Epithelial cell of proximal tubule (primary cell): ENCODE results near the gene MCRIP2. TPM values are rescaled to one million over a fixed set of nuclear protein-coding genes. Genes with fewer than 3 reads are reported as not detected.
"Not testable (repeated sequence)": the region's sequence is repeated elsewhere in the genome, so short reads cannot be mapped to it uniquely, and the experiment has no call there.

Experiments
- DNase-seq: peaks from one replicate; pipeline ENCODE4 v3.0.0-alpha.2; 2011; ENCODE audit warnings: low read depth
- H3K4me3 ChIP-seq: 2 replicates; pipeline ENCODE4 v1.5.1; 2011; ENCODE audit warnings: low read depth, mild to moderate bottlenecking, low read length
- total RNA-seq: library from RNA; depleted of rRNA; stranded (reverse); fragments of >200 nt; gene quantifications from 2 replicates; pipeline ENCODE4 v1.2.3, GENCODE V29; 2015
- TF ChIP-seq, protein P1 (sequence below): conservative IDR thresholded peaks from 2 replicates; pipeline ENCODE4 v1.5.1; 2012; ENCODE audit warnings: low read depth, mild to moderate bottlenecking, low read length

The MCRIP2 gene
- total RNA-seq, 1 donor from 2014 or later: 70.3 TPM

DNA sequence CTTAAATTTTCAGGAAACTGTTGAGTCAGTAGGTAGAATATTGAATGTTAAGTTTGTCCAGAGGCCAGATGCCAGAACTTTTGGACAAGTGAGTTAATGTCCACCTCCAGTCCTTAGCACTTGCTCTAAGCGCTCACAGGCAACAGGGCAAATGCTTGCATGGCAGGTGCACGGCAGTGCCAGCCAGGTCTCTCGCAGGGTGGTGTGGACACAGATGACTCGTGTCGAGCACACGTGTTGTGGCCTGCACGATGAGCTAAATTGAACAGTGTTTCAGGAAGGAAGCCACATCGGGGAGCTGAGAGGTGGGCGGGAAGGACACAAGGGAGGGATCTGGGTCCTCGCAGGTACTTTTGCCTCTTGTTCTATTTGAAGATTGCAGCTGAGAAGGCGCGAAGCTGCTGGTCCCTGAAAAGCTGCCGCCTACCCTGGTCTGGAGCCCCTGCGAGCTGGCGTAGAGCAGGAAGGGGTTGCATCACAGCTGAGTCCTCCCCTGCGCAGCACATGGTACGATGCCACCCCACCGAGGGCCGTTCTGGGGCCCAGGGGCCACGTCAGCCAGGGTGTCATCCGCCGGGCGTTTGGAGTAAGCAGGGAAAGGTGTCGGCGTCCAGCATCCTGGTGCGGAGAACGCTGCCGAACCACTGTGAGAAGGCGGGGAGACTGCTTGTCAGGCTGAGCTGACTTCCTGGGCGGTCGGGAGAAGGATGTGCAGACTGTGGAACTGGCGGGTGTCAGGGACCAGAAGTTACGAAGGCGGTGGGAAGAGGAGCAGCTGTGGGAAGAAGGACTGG is 45.5 kb upstream of the MCRIP2 start:
- TF ChIP-seq, protein P1, sequence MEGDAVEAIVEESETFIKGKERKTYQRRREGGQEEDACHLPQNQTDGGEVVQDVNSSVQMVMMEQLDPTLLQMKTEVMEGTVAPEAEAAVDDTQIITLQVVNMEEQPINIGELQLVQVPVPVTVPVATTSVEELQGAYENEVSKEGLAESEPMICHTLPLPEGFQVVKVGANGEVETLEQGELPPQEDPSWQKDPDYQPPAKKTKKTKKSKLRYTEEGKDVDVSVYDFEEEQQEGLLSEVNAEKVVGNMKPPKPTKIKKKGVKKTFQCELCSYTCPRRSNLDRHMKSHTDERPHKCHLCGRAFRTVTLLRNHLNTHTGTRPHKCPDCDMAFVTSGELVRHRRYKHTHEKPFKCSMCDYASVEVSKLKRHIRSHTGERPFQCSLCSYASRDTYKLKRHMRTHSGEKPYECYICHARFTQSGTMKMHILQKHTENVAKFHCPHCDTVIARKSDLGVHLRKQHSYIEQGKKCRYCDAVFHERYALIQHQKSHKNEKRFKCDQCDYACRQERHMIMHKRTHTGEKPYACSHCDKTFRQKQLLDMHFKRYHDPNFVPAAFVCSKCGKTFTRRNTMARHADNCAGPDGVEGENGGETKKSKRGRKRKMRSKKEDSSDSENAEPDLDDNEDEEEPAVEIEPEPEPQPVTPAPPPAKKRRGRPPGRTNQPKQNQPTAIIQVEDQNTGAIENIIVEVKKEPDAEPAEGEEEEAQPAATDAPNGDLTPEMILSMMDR: no peak
- no peak overlapping the region for H3K4me3 ChIP-seq
- no peak for DNase-seq

DNA sequence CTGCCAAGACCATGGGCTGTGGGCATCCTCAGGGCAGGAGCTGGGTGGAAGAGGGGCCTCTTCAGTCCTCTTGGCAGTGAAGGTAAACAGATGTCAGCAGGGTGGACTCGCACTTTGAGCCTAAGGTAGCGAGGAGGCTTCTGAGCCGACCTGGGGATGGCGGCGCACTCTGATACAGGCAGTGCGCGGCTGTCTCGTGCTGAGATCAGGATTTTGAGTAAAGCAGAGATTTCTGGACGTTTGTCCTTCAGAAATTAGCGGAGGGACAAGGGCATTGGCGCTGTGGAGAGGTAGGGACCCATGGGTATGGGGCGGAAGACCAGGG is 44.9 kb upstream of the MCRIP2 start:
- H3K4me3 ChIP-seq: no peak overlapping the region
- DNase-seq: no peak
- TF ChIP-seq, protein P1: no peak

DNA sequence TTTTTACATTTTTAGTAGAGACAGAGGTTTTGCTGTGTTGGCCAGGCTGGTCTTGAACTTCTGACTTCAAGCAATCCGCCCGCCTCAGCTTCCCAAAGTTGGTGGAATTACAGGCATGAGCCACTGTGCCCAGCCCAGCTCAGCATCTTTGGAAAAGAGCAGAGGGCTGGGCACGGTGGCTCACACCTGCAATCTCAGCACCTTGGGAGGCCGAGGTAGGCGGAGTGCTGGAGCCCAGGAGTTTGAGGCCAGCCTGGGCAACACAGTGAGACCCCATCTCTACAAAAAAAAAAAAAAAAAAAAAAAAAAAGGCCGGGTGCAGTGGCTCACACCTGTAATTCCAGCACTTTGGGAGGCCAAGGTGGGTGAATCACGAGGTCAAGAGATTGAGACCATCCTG is 44.0 kb upstream of the MCRIP2 start:
- DNase-seq: not testable (repeated sequence)

DNA sequence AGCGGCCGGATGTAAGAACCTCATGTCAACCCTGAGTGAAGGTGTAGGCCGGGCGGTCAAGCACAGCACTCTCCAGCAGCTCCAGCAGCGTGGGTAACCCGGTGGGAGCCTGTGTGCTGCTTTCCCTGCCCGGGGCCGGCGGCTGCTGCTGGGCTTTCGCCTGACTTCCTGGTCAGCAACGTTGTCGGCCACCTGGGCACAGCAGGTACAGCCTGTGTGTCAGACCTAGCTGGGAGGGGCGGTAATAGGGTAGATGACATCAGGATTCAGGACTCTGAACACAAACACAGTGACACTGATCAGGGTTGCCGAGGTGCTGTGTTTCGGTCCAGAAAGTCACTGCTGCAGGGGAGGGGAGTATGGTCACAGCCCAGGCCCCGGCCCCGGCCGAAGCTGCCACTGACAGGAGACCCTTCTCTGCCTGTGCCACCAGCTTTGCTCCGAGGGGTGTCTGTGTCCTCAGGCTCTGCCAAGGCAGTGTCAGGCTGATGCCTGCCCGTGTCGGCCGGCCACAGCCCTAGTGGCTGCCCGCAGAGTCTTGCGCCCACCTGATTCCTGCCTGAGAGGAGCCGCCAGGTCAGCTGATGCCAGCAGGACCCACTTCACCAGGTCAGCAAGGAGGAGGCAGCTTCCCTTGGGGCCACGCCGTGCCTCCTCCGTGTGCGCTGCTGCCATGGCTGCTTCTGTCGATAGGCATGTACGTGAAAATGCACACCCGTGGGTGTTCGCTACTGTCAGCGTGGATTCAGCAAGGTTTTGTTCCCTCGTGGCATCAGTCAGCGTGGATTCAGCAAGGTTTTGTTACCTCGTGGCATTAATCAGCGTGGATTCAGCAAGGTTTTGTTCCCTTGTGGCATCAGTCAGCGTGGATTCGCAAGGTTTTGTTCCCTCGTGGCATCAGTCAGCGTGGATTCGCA is 42.5 kb upstream of the MCRIP2 start:
- TF ChIP-seq, protein P1: no peak
- H3K4me3 ChIP-seq: no peak overlapping the region
- DNase-seq: no peak

More for the DNA sequence above, 44.0 kb upstream of the MCRIP2 start:
- H3K4me3 ChIP-seq: not testable (repeated sequence)

DNA sequence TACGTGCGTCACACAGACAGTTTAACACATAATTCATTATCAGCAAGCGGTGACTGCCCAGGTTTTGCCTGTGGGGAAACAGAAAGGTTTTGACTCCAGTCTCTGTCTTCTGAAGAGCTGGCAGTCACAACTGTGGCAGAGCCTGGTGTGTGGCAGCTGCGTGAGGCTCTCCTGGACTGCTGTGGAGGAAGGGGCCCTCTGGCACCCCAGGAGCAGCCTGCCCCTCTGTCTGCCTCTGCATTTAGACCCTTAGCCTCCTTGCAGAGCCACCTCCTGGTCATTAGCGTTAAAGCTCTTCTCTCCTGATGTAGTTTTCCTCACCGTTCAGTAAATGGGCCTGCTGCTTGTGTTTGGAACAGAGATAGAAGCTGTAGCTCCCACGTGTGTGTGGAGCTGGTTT is 40.8 kb upstream of the MCRIP2 start:
- H3K4me3 ChIP-seq: no peak overlapping the region
- TF ChIP-seq, protein P1: peak; percentile 44
- no peak for DNase-seq

DNA sequence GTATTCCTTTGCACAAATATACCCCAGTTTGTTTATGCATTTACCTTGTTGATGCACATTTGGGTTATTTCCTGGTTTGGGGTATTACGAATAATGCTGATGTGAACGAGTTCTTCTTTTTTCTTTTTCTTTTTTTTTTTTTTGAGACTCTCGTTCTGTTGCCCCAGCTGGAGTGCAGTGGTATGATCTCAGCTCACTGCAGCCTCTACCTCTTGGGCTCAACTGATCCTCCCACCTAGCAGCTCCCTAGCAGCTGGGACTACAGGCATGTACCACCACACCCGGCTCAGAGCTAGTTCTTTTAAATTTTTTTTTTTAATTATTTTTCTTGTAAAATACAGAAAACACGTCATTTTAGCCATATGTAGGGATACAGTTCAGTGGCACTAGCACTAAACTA is 37.7 kb upstream of the MCRIP2 start:
- H3K4me3 ChIP-seq: no peak overlapping the region
- TF ChIP-seq, protein P1: no peak
- no peak for DNase-seq

DNA sequence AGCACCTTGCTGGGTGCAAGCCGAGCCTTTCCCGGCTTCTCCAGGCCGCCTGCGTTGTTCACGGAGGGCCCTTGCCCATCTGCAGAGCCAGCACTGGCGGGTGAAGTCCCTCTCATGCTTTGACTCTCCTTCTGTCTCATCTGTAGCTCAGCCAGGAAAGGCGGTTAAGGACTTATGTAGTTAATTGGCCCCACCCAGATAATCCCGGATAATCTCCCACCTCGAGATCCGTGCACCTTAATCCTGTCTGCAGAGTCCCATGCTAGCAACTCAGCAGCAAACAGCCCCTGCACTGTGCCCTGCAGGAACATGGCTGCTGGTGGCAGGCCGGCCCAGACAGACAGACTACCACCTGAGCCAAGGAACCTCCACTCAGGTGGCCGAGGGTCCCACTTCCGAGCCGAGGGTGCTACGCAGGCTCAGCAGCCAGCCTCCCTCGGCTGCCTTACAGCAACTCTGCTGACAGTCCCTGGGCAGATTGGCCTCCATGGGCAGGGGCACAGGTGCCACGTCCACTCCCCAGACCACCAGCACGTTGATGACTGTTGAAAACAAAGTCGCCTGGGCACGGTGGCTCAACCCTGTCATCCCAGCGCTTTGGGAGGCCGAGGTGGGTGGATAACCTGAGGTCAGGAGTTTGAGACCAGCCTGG is 34.8 kb upstream of the MCRIP2 start:
- no peak overlapping the region for H3K4me3 ChIP-seq
- TF ChIP-seq, protein P1: no peak
- no peak for DNase-seq
